Measurements from ENCODE around the gene CD1E.

Gene CD1E

DNA sequence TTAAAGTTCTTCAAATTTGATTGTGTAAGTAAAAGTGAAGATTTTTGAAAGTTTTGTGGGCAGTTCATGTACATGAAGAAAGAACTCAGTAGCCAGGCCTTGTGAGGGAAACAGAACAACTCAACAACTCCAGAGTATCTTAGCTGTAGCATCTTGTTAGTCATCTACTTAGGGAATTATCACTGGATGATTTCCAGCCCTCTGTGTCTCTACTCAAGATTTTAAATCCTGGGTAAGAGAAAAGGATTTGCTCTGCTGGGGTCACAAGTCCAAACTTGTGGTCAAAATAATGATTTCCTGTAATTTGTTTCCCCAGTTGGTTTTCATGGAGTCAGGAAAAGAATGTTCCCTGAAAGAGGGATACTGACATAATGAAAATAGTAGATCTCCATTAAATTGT lies 37.4 kb downstream of the CD1E start:
- H3K27ac Mint-ChIP-seq: no peak overlapping the region
- H3K27me3 Mint-ChIP-seq: no peaks in the 10 kb centered on the region
- no peaks in the 10 kb centered on the region for H3K36me3 Mint-ChIP-seq
- peaks cover 3% of the 10 kb centered on the region for H3K9me3 Mint-ChIP-seq
- ATAC-seq (ENCODE audit: low read depth) (no peak), DNase-seq (ENCODE audit: low spot score in 2 of 2) (no peak)
- no peak overlapping the region for H3K4me3 Mint-ChIP-seq
- peaks cover 10% of the 10 kb centered on the region for H3K4me1 Mint-ChIP-seq

DNA sequence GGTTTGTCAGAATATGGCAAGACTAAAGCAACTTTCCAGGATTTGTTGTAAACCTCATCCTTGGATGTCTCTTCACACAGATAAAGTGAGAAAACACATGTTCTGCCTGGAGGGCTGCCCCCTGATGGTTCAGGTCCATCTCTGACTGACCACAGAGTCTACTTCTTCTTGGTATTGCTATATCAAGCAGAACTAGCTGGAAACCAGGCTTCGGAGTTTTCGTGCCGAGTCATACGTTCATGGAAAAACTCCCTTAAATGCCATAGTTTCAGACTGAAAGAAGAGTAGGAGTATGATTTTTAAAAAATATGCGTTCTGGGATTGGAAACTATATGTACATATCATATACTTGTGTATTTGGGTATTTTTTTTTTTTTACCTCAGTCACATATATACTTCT lies 39.8 kb downstream of the CD1E start:
- H3K36me3 Mint-ChIP-seq: no peaks in the 10 kb centered on the region
- H3K4me1 Mint-ChIP-seq: peaks cover 10% of the 10 kb centered on the region
- ATAC-seq (ENCODE audit: low read depth): no peak
- no peak for DNase-seq (ENCODE audit: low spot score in 2 of 2)
- no peak overlapping the region for H3K27ac Mint-ChIP-seq
- H3K4me3 Mint-ChIP-seq: no peak overlapping the region
- H3K9me3 Mint-ChIP-seq: peaks cover 2% of the 10 kb centered on the region
- no peaks in the 10 kb centered on the region for H3K27me3 Mint-ChIP-seq

DNA sequence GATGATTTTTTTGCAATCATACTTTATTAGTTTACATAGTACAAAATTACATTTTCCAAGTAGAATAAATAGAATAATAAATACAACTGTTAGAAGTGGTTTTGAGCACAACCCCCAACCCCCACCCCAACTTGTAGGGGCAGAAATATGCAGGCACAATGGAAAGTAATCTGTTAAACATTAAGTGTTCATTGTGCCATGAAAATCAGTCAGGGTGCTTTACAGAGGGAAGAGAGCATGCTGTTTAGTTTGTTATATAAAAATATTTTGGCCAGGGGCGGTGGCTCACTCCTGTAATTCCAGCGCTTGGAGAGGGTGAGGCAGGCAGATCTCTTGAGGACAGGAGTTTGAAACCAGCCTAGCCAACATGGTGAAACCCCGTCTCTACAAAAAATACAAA lies 43.0 kb downstream of the CD1E start:
- no peaks in the 10 kb centered on the region for H3K27me3 Mint-ChIP-seq
- H3K4me3 Mint-ChIP-seq: no peak overlapping the region
- peaks cover 14% of the 10 kb centered on the region for H3K4me1 Mint-ChIP-seq
- H3K36me3 Mint-ChIP-seq: no peaks in the 10 kb centered on the region
- DNase-seq (ENCODE audit: low spot score in 2 of 2) (no peak), ATAC-seq (ENCODE audit: low read depth) (no peak)
- peaks cover 2% of the 10 kb centered on the region for H3K9me3 Mint-ChIP-seq
- no peak overlapping the region for H3K27ac Mint-ChIP-seq

DNA sequence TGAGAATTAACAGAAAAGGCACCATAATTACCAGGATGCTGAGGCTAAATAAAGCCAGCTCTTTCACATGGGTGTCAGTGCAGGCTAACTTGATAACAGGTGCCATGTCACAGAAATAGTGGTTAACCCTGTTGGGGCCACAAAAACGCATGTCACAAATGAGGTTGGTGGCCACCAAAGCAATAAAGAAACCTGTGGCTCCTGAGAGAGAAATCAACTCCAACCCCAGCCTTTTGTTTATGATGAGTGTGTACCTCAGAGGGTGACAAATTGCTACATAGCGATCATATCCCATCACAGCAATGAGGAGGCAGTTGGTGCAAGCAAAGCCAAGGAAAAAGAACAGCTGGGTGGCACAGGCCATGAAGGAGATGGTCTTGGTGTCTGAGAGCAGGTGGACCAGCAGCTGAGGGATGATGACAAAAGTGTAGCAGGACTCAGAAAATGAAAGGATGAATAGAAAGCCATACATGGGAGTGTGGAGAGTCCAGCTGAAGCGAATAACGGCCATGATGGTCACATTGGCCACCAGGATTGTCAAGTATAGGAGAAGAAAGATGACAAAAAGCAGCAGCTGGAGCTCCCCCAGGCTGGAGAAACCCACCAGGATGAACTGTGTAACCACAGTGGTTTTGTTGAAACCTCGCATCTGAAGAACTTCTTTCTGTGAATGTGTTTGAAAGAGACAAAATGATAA lies 45.3 kb downstream of the CD1E start, which contains the start of gene OR10T2:
Gene OR10T2, minus strand, starts transcription at position 649 of the 697 bp plus-strand sequence. Its CDS starts 0 bp downstream, at position 649.
- peaks cover 14% of the 10 kb centered on the region for H3K4me1 Mint-ChIP-seq
- no peaks in the 10 kb centered on the region for H3K27me3 Mint-ChIP-seq
- H3K9me3 Mint-ChIP-seq: no peaks in the 10 kb centered on the region
- H3K27ac Mint-ChIP-seq: no peak within 1 kb of the TSS
- H3K36me3 Mint-ChIP-seq: no peaks in the 10 kb centered on the region
- DNase-seq (ENCODE audit: low spot score in 2 of 2) (no peak), ATAC-seq (ENCODE audit: low read depth) (no peak)
- H3K4me3 Mint-ChIP-seq: no peak within 1 kb of the TSS

GRCh38 chr1:158400871-158401270 lies 47.2 kb downstream of the CD1E start:
- ATAC-seq (ENCODE audit: low read depth): no peak
- no peak overlapping the region for H3K27ac Mint-ChIP-seq
- no peaks in the 10 kb centered on the region for H3K9me3 Mint-ChIP-seq
- no peak for DNase-seq (ENCODE audit: low spot score in 2 of 2)
- H3K4me3 Mint-ChIP-seq: no peak overlapping the region
- H3K36me3 Mint-ChIP-seq: no peaks in the 10 kb centered on the region
- H3K27me3 Mint-ChIP-seq: no peaks in the 10 kb centered on the region
- peaks cover 6% of the 10 kb centered on the region for H3K4me1 Mint-ChIP-seq

- DNase-seq (ENCODE audit: low spot score in 2 of 2): no peak
- no peak overlapping the region for H3K4me3 Mint-ChIP-seq
- no peaks in the 10 kb centered on the region for H3K9me3 Mint-ChIP-seq
- H3K36me3 Mint-ChIP-seq: no peaks in the 10 kb centered on the region
- no peaks in the 10 kb centered on the region for H3K27me3 Mint-ChIP-seq
- no peak overlapping the region for H3K27ac Mint-ChIP-seq
- no peak for ATAC-seq (ENCODE audit: low read depth)
- H3K4me1 Mint-ChIP-seq: no peaks in the 10 kb centered on the region
Measured at GRCh38 chr1:158407092-158407491, 53.4 kb downstream of the CD1E start.
